KMS-11 (cell line): Measurements from ENCODE around the gene SLC22A4.

Experiments
- H2AFZ ChIP-seq: fragments of 200-600 bp; sonication (generic); 2 replicates; pipeline ENCODE4 v1.6.1; 2016; ENCODE audit warnings: antibody characterized with exemption, mixed run types, low read depth
- H3K27ac ChIP-seq: fragments of 200-600 bp; sonication (generic); 2 replicates; pipeline ENCODE4 v1.6.1; 2016; ENCODE audit warnings: mild to moderate bottlenecking, mixed run types
- H3K27me3 ChIP-seq: fragments of 200-600 bp; sonication (generic); 2 replicates; pipeline ENCODE4 v1.6.1; 2017; ENCODE audit warnings: mild to moderate bottlenecking, low read depth, mixed run types, moderate library complexity; ENCODE audit not compliant: insufficient read depth
- H3K36me3 ChIP-seq: fragments of 200-600 bp; sonication (generic); 2 replicates; pipeline ENCODE4 v1.6.1; 2017; ENCODE audit warnings: mild to moderate bottlenecking, mixed run types; ENCODE audit not compliant: insufficient read depth
- H3K4me1 ChIP-seq: fragments of 200-600 bp; sonication (generic); 2 replicates; pipeline ENCODE4 v1.6.1; 2016; ENCODE audit warnings: mild to moderate bottlenecking, low read depth, mixed run types; ENCODE audit not compliant: poor library complexity, severe bottlenecking
- H3K4me2 ChIP-seq: fragments of 200-600 bp; sonication (generic); 2 replicates; pipeline ENCODE4 v1.7.0; 2016; ENCODE audit warnings: mild to moderate bottlenecking, mixed run types
- H3K4me3 ChIP-seq: fragments of 200-600 bp; sonication (generic); IDR thresholded peaks from 2 replicates; pipeline ENCODE4 v1.6.1; 2017; ENCODE audit warnings: low read depth, low read length, mixed read lengths; ENCODE audit not compliant: insufficient read depth
- H3K79me2 ChIP-seq: fragments of 200-600 bp; sonication (generic); 2 replicates; pipeline ENCODE4 v1.6.1; 2016; ENCODE audit warnings: low read depth, mixed run types; ENCODE audit not compliant: insufficient read depth
- H3K9ac ChIP-seq: fragments of 200-600 bp; sonication (generic); 2 replicates; pipeline ENCODE4 v1.6.1; 2016; ENCODE audit warnings: mild to moderate bottlenecking, mixed run types
- H4K20me1 ChIP-seq: fragments of 200-600 bp; sonication (generic); 2 replicates; pipeline ENCODE4 v1.6.1; 2016; ENCODE audit warnings: mild to moderate bottlenecking, mixed run types; ENCODE audit not compliant: insufficient read depth
- TF ChIP-seq, protein P1 (sequence below): fragments of 200-600 bp; sonication (generic); conservative IDR thresholded peaks from 2 replicates; pipeline ENCODE4 v1.6.1; 2017; ENCODE audit warnings: low read depth, mild to moderate bottlenecking, antibody characterized with exemption, low read length, moderate library complexity, mixed read lengths

SLC22A4 gene

DNA sequence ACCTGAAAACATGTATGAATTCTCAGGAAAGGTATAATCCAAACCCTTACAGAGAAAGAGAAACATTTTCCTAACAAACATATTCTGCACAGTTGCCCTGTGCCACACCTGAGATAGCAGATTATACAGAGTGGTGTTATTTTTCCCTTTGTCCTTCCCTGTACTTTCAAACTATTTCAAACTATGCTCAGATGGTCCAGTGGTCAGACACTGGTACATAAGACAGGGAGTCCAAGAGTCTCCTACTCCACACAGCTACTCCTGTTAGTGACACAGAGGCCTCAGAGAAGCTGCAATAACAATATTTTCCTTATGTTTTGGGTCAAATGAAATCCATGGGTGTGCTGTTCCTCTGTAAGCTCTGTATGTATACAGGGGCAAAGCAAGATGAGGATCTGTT, 45.3 kb downstream of the SLC22A4 start:
- Histone ChIP-seq H3K4me2 (no peak overlapping the region), H3K79me2 (no peaks in the 10 kb centered on the region), H3K36me3 (no peaks in the 10 kb centered on the region), H3K4me3 (no peak overlapping the region), H4K20me1 (no peaks in the 10 kb centered on the region), H3K9ac (no peak overlapping the region), H3K27me3 (no peaks in the 10 kb centered on the region), H3K27ac (no peak overlapping the region), H3K4me1 (no peaks in the 10 kb centered on the region), H2AFZ (no peak overlapping the region)
- TF ChIP-seq, protein P1, sequence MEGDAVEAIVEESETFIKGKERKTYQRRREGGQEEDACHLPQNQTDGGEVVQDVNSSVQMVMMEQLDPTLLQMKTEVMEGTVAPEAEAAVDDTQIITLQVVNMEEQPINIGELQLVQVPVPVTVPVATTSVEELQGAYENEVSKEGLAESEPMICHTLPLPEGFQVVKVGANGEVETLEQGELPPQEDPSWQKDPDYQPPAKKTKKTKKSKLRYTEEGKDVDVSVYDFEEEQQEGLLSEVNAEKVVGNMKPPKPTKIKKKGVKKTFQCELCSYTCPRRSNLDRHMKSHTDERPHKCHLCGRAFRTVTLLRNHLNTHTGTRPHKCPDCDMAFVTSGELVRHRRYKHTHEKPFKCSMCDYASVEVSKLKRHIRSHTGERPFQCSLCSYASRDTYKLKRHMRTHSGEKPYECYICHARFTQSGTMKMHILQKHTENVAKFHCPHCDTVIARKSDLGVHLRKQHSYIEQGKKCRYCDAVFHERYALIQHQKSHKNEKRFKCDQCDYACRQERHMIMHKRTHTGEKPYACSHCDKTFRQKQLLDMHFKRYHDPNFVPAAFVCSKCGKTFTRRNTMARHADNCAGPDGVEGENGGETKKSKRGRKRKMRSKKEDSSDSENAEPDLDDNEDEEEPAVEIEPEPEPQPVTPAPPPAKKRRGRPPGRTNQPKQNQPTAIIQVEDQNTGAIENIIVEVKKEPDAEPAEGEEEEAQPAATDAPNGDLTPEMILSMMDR, result no peak

DNA sequence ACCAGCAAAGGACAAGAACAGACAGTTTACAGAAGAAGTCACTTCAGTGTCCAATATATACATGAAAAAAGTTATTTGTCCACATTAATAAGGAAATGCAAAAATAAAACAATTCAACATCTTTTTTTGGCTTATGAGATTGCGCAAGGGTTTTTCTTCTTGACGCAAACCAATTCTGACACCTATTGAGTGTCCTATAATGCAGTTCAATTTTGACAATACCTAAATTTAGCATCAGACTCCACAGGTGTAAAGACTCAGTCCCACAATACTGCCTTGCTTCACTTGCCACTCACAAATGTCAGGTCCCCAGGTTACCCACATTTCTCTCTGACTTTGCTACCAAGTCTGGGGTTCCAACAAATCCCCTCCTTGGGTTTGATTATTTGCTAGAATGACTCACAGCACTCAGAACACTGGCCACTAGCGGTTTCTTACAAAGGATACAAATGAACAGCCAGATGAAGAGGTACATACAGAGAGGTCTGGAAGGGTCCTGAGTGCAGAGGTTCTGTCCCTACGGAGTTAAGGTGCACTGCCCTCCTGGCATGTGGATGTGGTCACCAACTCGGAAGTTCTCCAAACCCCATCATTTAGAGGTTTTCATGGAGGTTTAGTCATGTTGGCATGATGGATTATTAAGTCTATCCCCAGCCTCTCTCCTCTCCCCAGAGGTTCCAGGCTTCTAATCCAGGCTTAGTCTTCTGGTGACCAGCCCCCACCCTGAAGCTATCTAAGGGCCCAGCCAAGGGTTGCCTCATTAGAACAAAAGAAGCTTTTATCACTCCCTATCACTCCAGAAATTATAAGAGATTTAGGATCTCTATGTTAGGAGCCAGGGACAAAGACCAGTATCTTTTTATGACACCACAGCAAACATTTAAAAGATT, 48.3 kb downstream of the SLC22A4 start:
- H3K4me2 ChIP-seq, result no peak overlapping the region
- H2AFZ ChIP-seq, result no peak overlapping the region
- no peak overlapping the region for H3K9ac ChIP-seq
- H3K36me3 ChIP-seq, result no peaks in the 10 kb centered on the region
- H3K4me1 ChIP-seq, result no peaks in the 10 kb centered on the region
- H3K79me2 ChIP-seq, result no peaks in the 10 kb centered on the region
- TF ChIP-seq, protein P1, result no peak
- H4K20me1 ChIP-seq, result no peaks in the 10 kb centered on the region
- H3K27ac ChIP-seq, result no peak overlapping the region
- H3K4me3 ChIP-seq, result no peak overlapping the region
- H3K27me3 ChIP-seq, result no peaks in the 10 kb centered on the region

DNA sequence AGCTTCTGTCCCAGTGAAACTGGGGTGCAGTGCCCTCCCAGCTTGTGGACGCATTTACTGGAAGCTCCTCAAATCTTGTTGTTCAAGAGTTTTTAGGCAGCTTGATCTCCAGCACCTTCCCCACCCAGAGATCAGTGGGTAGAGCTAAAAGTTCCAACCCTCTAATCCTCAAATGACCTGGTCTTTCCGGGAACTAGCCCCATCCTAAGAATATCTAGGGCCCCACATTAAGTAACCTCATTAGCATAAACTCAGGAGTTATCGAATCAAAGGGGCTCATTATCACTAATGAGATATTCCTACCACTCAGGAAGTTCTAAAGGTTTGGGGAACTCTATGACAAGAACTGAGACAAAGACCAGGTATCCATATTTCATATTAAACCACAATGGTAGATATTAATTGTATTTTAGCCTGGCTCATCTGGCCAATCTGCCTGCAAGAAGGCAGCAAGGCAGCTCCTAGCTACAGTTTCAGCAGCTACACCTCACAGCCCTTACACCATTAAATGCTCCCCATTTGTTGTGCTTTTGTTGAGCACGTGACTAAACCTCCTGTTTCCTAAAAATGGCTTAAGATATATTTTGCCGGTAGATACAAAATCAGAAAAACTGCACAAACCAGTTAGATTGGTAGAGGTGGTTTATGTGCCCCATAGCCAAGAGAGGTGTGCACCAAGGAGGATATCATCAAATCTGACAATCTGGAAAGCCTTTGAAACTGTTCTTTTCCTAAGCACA, 50.8 kb downstream of the SLC22A4 start:
- Histone ChIP-seq H3K27me3 (no peaks in the 10 kb centered on the region), H3K4me2 (no peak overlapping the region), H3K9ac (no peak overlapping the region), H4K20me1 (no peaks in the 10 kb centered on the region), H3K36me3 (no peaks in the 10 kb centered on the region), H3K27ac (no peak overlapping the region), H3K4me3 (no peak overlapping the region), H3K79me2 (no peaks in the 10 kb centered on the region), H2AFZ (no peak overlapping the region), H3K4me1 (no peaks in the 10 kb centered on the region)
- TF ChIP-seq, protein P1, result no peak

DNA sequence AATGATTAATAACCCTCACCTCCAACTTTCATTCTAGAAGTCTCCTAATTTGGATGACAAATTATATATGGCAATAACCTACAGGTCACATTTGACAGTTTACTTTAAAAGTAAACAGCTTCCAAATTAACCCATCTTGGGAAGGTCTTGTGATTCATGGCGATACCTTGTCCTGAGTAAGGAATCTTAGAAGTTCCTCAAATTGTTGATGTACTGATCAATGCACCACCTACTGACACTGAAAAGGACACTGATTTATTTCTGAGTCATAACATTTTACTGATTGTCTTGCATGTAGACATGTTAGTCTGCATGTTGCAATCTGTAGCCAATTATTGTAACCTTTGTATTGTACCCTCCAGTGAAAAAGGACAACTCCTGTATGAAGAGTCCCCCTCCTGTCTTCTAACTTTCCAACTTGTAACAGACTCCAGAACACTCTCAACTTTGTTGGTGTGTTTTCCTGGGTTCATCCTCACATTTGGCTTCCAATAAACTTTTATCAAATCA, 59.3 kb downstream of the SLC22A4 start:
- no peaks in the 10 kb centered on the region for H3K4me1 ChIP-seq
- no peaks in the 10 kb centered on the region for H3K79me2 ChIP-seq
- TF ChIP-seq, protein P1, result no peak
- no peak overlapping the region for H3K27ac ChIP-seq
- no peaks in the 10 kb centered on the region for H4K20me1 ChIP-seq
- no peaks in the 10 kb centered on the region for H3K27me3 ChIP-seq
- H2AFZ ChIP-seq, result no peak overlapping the region
- no peak overlapping the region for H3K9ac ChIP-seq
- H3K36me3 ChIP-seq, result no peaks in the 10 kb centered on the region
- no peak overlapping the region for H3K4me3 ChIP-seq
- no peak overlapping the region for H3K4me2 ChIP-seq
